Measurements from ENCODE around the gene CREBZF.
"Not testable (repeated sequence)": the region's sequence is repeated elsewhere in the genome, so short reads cannot be mapped to it uniquely, and the experiment has no call there.

Gene CREBZF

GRCh38 chr11:85661972-85662664, 2.8 kb downstream of the CREBZF start:
- no peak for FAIRE-seq
- no peak for TF ChIP-seq POLR2A (IDR thresholded peaks at IDR 0.05; ENCODE audit: low read depth, low read length)

GRCh38 chr11:85658180-85658579, 6.7 kb downstream of the CREBZF start:
- DNase-seq (ENCODE audit: insufficient read length, low spot score) (no peak), FAIRE-seq (peak; percentile 73)
- no peak for TF ChIP-seq POLR2A (IDR thresholded peaks at IDR 0.05; ENCODE audit: low read depth, low read length)

More at GRCh38 chr11:85661972-85662664, 2.8 kb downstream of the CREBZF start:
- no peak for DNase-seq (ENCODE audit: insufficient read length, low spot score)

- DNase-seq (ENCODE audit: insufficient read length, low spot score) (no peak), FAIRE-seq (peak; percentile 60)
- no peak for TF ChIP-seq POLR2A (IDR thresholded peaks at IDR 0.05; ENCODE audit: low read depth, low read length)
Measured at GRCh38 chr11:85656777-85657176, 8.2 kb downstream of the CREBZF start.

GRCh38 chr11:85654343-85654742, 10.6 kb downstream of the CREBZF start:
- DNase-seq (ENCODE audit: insufficient read length, low spot score); FAIRE-seq: not testable (repeated sequence)

GRCh38 chr11:85652786-85653447, 12.0 kb downstream of the CREBZF start:
- no peak for TF ChIP-seq POLR2A (IDR thresholded peaks at IDR 0.05; ENCODE audit: low read depth, low read length)
- DNase-seq (ENCODE audit: insufficient read length, low spot score) (no peak), FAIRE-seq (no peak)

- DNase-seq (ENCODE audit: insufficient read length, low spot score): no peak
- no peak for FAIRE-seq
- TF ChIP-seq POLR2A (IDR thresholded peaks at IDR 0.05; ENCODE audit: low read depth, low read length): no peak
Measured at GRCh38 chr11:85651118-85651517, 13.8 kb downstream of the CREBZF start.

GRCh38 chr11:85647604-85648299, 17.2 kb downstream of the CREBZF start, which contains the start of gene TMEM126A:
TMEM126A (plus strand) TSS chr11:85647967; CDS start chr11:85650256, 2,289 bp downstream.
- DNase-seq (ENCODE audit: insufficient read length, low spot score): peak; percentile 89
- TF ChIP-seq POLR2A (IDR thresholded peaks at IDR 0.05; ENCODE audit: low read depth, low read length): peak; percentile 86
- peak; percentile 98 for FAIRE-seq

- no peak for TF ChIP-seq POLR2A (IDR thresholded peaks at IDR 0.05; ENCODE audit: low read depth, low read length)
- FAIRE-seq (no peak), DNase-seq (ENCODE audit: insufficient read length, low spot score) (no peak)
Measured at GRCh38 chr11:85647078-85647477, 17.9 kb downstream of the CREBZF start.

GRCh38 chr11:85643191-85643614, 21.7 kb downstream of the CREBZF start:
- TF ChIP-seq POLR2A (IDR thresholded peaks at IDR 0.05; ENCODE audit: low read depth, low read length): no peak
- FAIRE-seq (peak; percentile 38), DNase-seq (ENCODE audit: insufficient read length, low spot score) (no peak)

- FAIRE-seq: no peak
- TF ChIP-seq POLR2A (IDR thresholded peaks at IDR 0.05; ENCODE audit: low read depth, low read length): no peak
- DNase-seq (ENCODE audit: insufficient read length, low spot score): no peak
Measured at GRCh38 chr11:85634747-85635146, 30.2 kb downstream of the CREBZF start.

GRCh38 chr11:85628771-85629341, 36.1 kb downstream of the CREBZF start:
- FAIRE-seq (no peak), DNase-seq (ENCODE audit: insufficient read length, low spot score) (peak; percentile 7)
- TF ChIP-seq POLR2A (IDR thresholded peaks at IDR 0.05; ENCODE audit: low read depth, low read length): no peak

GRCh38 chr11:85627998-85628770, 36.7 kb downstream of the CREBZF start, which contains the start of gene TMEM126B:
TMEM126B (plus strand) TSS chr11:85628593; CDS start chr11:85628608, 15 bp downstream.
- DNase-seq (ENCODE audit: insufficient read length, low spot score) (peak; percentile 72), FAIRE-seq (peak; percentile 99)
- peak; percentile 85 for TF ChIP-seq POLR2A (IDR thresholded peaks at IDR 0.05; ENCODE audit: low read depth, low read length)

GRCh38 chr11:85627332-85627997, 37.5 kb downstream of the CREBZF start, which contains the start of gene DLG2:
DLG2 (minus strand) TSS chr11:85627344.
- peak; percentile 97 for FAIRE-seq
- peak; percentile 20 for DNase-seq (ENCODE audit: insufficient read length, low spot score)
- TF ChIP-seq POLR2A (IDR thresholded peaks at IDR 0.05; ENCODE audit: low read depth, low read length): no peak
